SU-DHL-6 (cell line): ENCODE results near the gene THBD.

Experiments
- H2AFZ ChIP-seq: fragments of 200-600 bp; sonication (generic); 2 replicates; pipeline ENCODE4 v1.6.1; 2014; ENCODE audit warnings: low read depth, mild to moderate bottlenecking, moderate library complexity, mixed read lengths, antibody characterized with exemption, low read length; ENCODE audit not compliant: severe bottlenecking
- H3F3A ChIP-seq: fragments of 200-600 bp; shearing (Covaris generic); 2 replicates; pipeline ENCODE4 v1.6.0; 2016; ENCODE audit warnings: antibody characterized with exemption, mild to moderate bottlenecking; ENCODE audit not compliant: insufficient read depth
- H3K27ac ChIP-seq: fragments of 200-600 bp; sonication (generic); 2 replicates; pipeline ENCODE4 v1.5.1; 2016; ENCODE audit warnings: low read depth, mild to moderate bottlenecking, low read length, moderate library complexity, mixed read lengths
- H3K27me3 ChIP-seq: fragments of 200-600 bp; sonication (generic), shearing (Covaris generic); 2 replicates; pipeline ENCODE4 v1.6.0; 2014; ENCODE audit warnings: mild to moderate bottlenecking, low read length
- H3K36me3 ChIP-seq: fragments of 200-600 bp; sonication (generic); 2 replicates; pipeline ENCODE4 v1.6.1; 2014; ENCODE audit warnings: mild to moderate bottlenecking, low read length, mixed read lengths
- H3K4me2 ChIP-seq: fragments of 300-600, 200-600 bp; shearing (Covaris generic), sonication (generic); 2 replicates; pipeline ENCODE4 v1.6.0; 2014; ENCODE audit warnings: low read length, low read depth, mild to moderate bottlenecking; ENCODE audit not compliant: poor library complexity, severe bottlenecking
- H3K4me3 ChIP-seq: fragments of 200-600 bp; sonication (generic); 2 replicates; pipeline ENCODE4 v1.5.1; 2014; ENCODE audit warnings: antibody characterized with exemption, low read length, mild to moderate bottlenecking, mixed read lengths; ENCODE audit not compliant: insufficient read depth, poor library complexity, severe bottlenecking
- H3K79me2 ChIP-seq: fragments of 200-600 bp; sonication (generic); 2 replicates; pipeline ENCODE4 v1.6.1; 2014; ENCODE audit warnings: mild to moderate bottlenecking, low read length, moderate library complexity; ENCODE audit not compliant: insufficient read depth
- H3K9ac ChIP-seq: fragments of 200-600 bp; sonication (generic); 2 replicates; pipeline ENCODE4 v1.7.0; 2014; ENCODE audit warnings: mild to moderate bottlenecking, low read length
- H3K9me2 ChIP-seq: fragments of 200-600 bp; sonication (generic); replicated peaks from 2 replicates; pipeline ENCODE4 v1.6.1; 2014; ENCODE audit warnings: low read length; ENCODE audit not compliant: insufficient read depth
- H3K9me3 ChIP-seq: fragments of 200-600 bp; sonication (generic); 2 replicates; pipeline ENCODE4 v1.6.1; 2014; ENCODE audit warnings: low read length, mixed read lengths; ENCODE audit not compliant: insufficient read depth
- H4K20me1 ChIP-seq: fragments of 200-600 bp; sonication (generic); 2 replicates; pipeline ENCODE4 v1.6.1; 2014; ENCODE audit warnings: low read depth, mild to moderate bottlenecking, antibody characterized with exemption, low read length, moderate library complexity, mixed read lengths
- EZH2phosphoT487 ChIP-seq: fragments of 200-600 bp; sonication (generic), shearing (Covaris generic); conservative IDR thresholded peaks from 2 replicates; pipeline ENCODE4 v1.6.1; 2018; ENCODE audit warnings: mild to moderate bottlenecking, antibody characterized with exemption, low read length, moderate library complexity, mixed read lengths
- TF ChIP-seq, protein P1 (sequence below): fragments of 200-600 bp; sonication (generic); IDR thresholded peaks from one replicate; pipeline ENCODE4 v1.5.1; 2017; ENCODE audit warnings: antibody characterized with exemption, mild to moderate bottlenecking, low read length, moderate library complexity; ENCODE audit not compliant: insufficient read depth, poor library complexity, severe bottlenecking

Gene THBD

DNA sequence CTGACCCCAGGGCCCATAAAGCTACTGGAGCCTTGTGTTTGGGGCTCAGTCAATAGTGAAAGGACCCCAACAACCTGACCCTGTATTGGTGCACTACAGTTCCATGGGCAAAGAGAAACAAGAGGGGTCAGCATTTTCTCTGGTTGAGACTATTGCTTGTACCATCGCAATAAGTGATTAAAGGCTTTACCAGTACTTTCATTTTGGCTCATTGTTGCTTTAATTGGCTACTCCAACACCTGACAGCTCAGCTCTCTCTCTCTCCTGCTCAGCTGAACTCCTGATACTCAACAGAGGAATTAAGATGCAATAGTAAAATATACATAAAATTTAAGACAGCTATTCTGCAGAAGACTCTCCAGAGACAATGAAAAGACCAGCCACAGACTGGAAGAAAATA is 18.8 kb upstream of the THBD start:
- no peaks in the 10 kb centered on the region for H4K20me1 ChIP-seq
- H3K9me2 ChIP-seq: no peaks in the 10 kb centered on the region
- H3K79me2 ChIP-seq: no peaks in the 10 kb centered on the region
- no peaks in the 10 kb centered on the region for H3K36me3 ChIP-seq
- H3K27ac ChIP-seq: no peak overlapping the region
- H3K4me2 ChIP-seq: no peak overlapping the region
- H3K27me3 ChIP-seq: no peaks in the 10 kb centered on the region
- H3K4me3 ChIP-seq: no peak overlapping the region
- no peak overlapping the region for H2AFZ ChIP-seq
- TF ChIP-seq, protein P1, sequence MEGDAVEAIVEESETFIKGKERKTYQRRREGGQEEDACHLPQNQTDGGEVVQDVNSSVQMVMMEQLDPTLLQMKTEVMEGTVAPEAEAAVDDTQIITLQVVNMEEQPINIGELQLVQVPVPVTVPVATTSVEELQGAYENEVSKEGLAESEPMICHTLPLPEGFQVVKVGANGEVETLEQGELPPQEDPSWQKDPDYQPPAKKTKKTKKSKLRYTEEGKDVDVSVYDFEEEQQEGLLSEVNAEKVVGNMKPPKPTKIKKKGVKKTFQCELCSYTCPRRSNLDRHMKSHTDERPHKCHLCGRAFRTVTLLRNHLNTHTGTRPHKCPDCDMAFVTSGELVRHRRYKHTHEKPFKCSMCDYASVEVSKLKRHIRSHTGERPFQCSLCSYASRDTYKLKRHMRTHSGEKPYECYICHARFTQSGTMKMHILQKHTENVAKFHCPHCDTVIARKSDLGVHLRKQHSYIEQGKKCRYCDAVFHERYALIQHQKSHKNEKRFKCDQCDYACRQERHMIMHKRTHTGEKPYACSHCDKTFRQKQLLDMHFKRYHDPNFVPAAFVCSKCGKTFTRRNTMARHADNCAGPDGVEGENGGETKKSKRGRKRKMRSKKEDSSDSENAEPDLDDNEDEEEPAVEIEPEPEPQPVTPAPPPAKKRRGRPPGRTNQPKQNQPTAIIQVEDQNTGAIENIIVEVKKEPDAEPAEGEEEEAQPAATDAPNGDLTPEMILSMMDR: no peak
- no peak for TF ChIP-seq EZH2phosphoT487
- H3F3A ChIP-seq: no peaks in the 10 kb centered on the region
- H3K9ac ChIP-seq: no peak overlapping the region
- H3K9me3 ChIP-seq: no peaks in the 10 kb centered on the region

DNA sequence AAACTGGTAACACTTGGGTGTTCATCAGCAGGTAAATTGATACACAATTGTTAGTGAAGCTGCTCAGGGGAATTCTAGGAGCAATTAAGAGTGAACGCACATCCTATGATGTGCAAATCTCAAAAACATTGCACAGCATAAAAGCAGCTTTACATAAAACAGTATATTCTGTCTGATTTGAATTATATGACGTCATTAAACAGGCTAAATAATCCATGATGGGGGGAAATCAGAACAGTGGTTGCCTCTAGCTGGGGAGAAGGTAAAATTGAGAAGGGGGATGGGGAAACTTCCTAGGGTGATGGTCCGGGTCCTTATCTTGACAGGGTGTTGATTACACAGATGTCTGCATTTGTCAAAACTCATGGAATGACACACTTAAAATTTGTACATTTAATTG is 17.3 kb upstream of the THBD start:
- no peak overlapping the region for H3K27ac ChIP-seq
- TF ChIP-seq EZH2phosphoT487: no peak
- TF ChIP-seq, protein P1: no peak
- no peaks in the 10 kb centered on the region for H3K9me2 ChIP-seq
- no peak overlapping the region for H3K4me3 ChIP-seq
- no peaks in the 10 kb centered on the region for H3K9me3 ChIP-seq
- no peak overlapping the region for H3K4me2 ChIP-seq
- no peaks in the 10 kb centered on the region for H3K27me3 ChIP-seq
- no peaks in the 10 kb centered on the region for H3K36me3 ChIP-seq
- H4K20me1 ChIP-seq: no peaks in the 10 kb centered on the region
- H3F3A ChIP-seq: no peaks in the 10 kb centered on the region
- H3K9ac ChIP-seq: no peak overlapping the region
- H2AFZ ChIP-seq: no peak overlapping the region
- H3K79me2 ChIP-seq: no peaks in the 10 kb centered on the region

DNA sequence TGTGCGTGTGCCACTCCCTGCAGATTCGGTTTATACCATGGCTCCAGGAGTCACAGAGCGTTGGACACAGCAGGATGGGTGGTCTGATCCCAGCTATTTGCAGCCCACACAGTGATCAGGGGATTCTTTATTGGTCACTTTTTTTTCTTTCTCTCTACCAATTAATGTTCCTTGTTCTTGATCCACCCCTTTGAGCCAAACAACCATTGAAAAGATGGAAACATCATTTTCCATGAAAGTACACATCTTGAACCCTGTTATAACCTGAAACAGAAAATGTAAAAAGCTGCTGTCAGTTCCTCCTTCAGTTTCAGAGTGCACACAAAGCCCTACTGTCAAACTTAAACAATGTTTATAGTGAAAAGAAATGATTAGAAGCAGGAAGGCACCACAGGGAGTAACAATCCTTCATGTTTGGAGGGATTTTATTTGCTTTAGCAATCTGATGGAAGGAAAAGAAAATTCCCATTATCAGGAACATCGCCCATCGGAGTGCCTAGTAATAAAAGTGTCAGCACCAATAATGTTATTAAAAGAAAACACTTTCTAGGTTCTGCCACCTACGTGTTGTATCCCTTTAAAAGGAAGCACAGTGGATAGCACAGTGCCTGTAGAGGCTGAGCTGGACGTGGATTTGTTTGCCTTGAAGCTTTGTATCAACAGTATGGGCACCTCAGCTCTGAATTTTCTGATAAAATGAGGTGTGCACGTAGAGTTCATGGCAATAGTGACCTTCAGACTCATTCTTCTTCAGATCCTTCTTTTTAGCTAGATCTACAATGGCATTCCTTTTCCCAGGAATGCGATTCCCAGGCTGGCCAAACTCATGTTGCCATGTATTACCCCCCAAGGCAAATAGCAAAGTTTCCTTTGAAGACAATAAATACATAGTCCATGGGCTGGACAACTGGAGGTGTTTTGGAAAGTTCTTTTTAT is 16.1 kb upstream of the THBD start:
- TF ChIP-seq, protein P1: no peak
- no peak for TF ChIP-seq EZH2phosphoT487
- Histone ChIP-seq H3K4me2 (no peak overlapping the region), H3K4me3 (no peak overlapping the region), H3K36me3 (no peaks in the 10 kb centered on the region), H2AFZ (no peak overlapping the region), H3F3A (no peaks in the 10 kb centered on the region), H3K27ac (no peak overlapping the region), H3K79me2 (no peaks in the 10 kb centered on the region), H3K9me3 (no peaks in the 10 kb centered on the region), H3K9me2 (no peaks in the 10 kb centered on the region), H4K20me1 (no peaks in the 10 kb centered on the region), H3K27me3 (no peaks in the 10 kb centered on the region), H3K9ac (no peak overlapping the region)
